Neuronal stem cell (in vitro differentiated cells): ENCODE measurements around the gene ELAC1.

Source experiments
- DNase-seq: peaks from one replicate; pipeline ENCODE4 v3.0.0-alpha.2; 2013; ENCODE audit warnings: low spot score
- H2AFZ ChIP-seq: one replicate; pipeline ENCODE4 v1.6.1; 2013; ENCODE audit warnings: mild to moderate bottlenecking, low read length, inconsistent platforms
- H2AK5ac ChIP-seq: 2 replicates; pipeline ENCODE4 v1.6.1; 2013; ENCODE audit warnings: low read depth, mild to moderate bottlenecking, inconsistent platforms, low read length, moderate library complexity, mixed read lengths
- H2BK120ac ChIP-seq: 2 replicates; pipeline ENCODE4 v1.6.1; 2013; ENCODE audit warnings: low read depth, mild to moderate bottlenecking, inconsistent platforms, low read length, moderate library complexity, mixed read lengths
- H2BK12ac ChIP-seq: one replicate; pipeline ENCODE4 v1.6.1; 2013; ENCODE audit warnings: low read length, inconsistent platforms
- H2BK15ac ChIP-seq: 2 replicates; pipeline ENCODE4 v1.6.1; 2013; ENCODE audit warnings: mild to moderate bottlenecking, low read length, inconsistent platforms, mixed read lengths
- H2BK5ac ChIP-seq: one replicate; pipeline ENCODE4 v1.6.1; 2013; ENCODE audit warnings: inconsistent platforms, mild to moderate bottlenecking, low read length, moderate library complexity
- H3K14ac ChIP-seq: one replicate; pipeline ENCODE4 v1.6.1; 2013; ENCODE audit warnings: low read length, inconsistent platforms
- H3K18ac ChIP-seq: 2 replicates; pipeline ENCODE4 v1.6.1; 2013; ENCODE audit warnings: low read length, inconsistent platforms
- H3K23ac ChIP-seq: 2 replicates; pipeline ENCODE4 v1.6.1; 2013; ENCODE audit warnings: low read depth, mild to moderate bottlenecking, mixed read lengths, low read length, inconsistent platforms; ENCODE audit not compliant: poor library complexity
- H3K27ac ChIP-seq: replicated peaks from 3 replicates; pipeline ENCODE4 v1.5.1; 2013; ENCODE audit warnings: low read length, inconsistent platforms
- H3K27me3 ChIP-seq, 3 experiments: 2 replicates each; pipeline ENCODE4 v1.6.1; 2013; ENCODE audit warnings: low read length in 3 of 3, mild to moderate bottlenecking in 2 of 3, inconsistent platforms in 1 of 3, low read depth in 1 of 3, mixed read lengths in 1 of 3, moderate library complexity in 1 of 3; ENCODE audit not compliant: control insufficient read depth in 3 of 3, insufficient read depth in 3 of 3
- H3K36me3 ChIP-seq, 2 donors: replicated peaks in 1 of 2; 2 replicates each; pipeline ENCODE4 v1.6.1; 2013; ENCODE audit warnings: low read length in 2 of 2; ENCODE audit not compliant: control insufficient read depth in 2 of 2, insufficient read depth in 2 of 2
- H3K4ac ChIP-seq: 2 replicates; pipeline ENCODE4 v1.6.1; 2013; ENCODE audit warnings: inconsistent platforms, mild to moderate bottlenecking, low read length, moderate library complexity
- H3K4me1 ChIP-seq, 2 donors: 1 replicate in 1 of 2; 2 replicates in 1 of 2; pipeline ENCODE4 v1.6.1; 2013; ENCODE audit warnings: low read length in 2 of 2, low read depth in 1 of 2; ENCODE audit not compliant: control insufficient read depth in 2 of 2, insufficient read depth in 1 of 2
- H3K4me2 ChIP-seq: one replicate; pipeline ENCODE4 v1.6.1; 2013; ENCODE audit warnings: mild to moderate bottlenecking, low read length, inconsistent platforms; ENCODE audit not compliant: insufficient read depth, poor library complexity, severe bottlenecking
- H3K4me3 ChIP-seq, 2 donors: 2 replicates each; pipeline ENCODE4 v1.5.1; 2013; ENCODE audit warnings: low read length in 2 of 2, mild to moderate bottlenecking in 2 of 2, inconsistent platforms in 1 of 2, moderate library complexity in 1 of 2
- H3K79me1 ChIP-seq: one replicate; pipeline ENCODE4 v1.6.1; 2013; ENCODE audit warnings: low read depth, mild to moderate bottlenecking, inconsistent platforms, low read length, moderate library complexity
- H3K9ac ChIP-seq: one replicate; pipeline ENCODE4 v1.6.1; 2013; ENCODE audit warnings: mild to moderate bottlenecking, low read depth, low read length, inconsistent platforms; ENCODE audit not compliant: poor library complexity
- H3K9me3 ChIP-seq, 2 donors: replicated peaks in 1 of 2; 2 replicates each; pipeline versions ENCODE3 to v1.6.1; 2013; ENCODE audit warnings: low read length in 2 of 2, mild to moderate bottlenecking in 2 of 2, inconsistent platforms in 1 of 2, low read depth in 1 of 2, mixed read lengths in 1 of 2, moderate library complexity in 1 of 2; ENCODE audit not compliant: control insufficient read depth in 2 of 2, insufficient read depth in 1 of 2
- H4K8ac ChIP-seq: one replicate; pipeline ENCODE4 v1.6.1; 2013; ENCODE audit warnings: low read depth, mild to moderate bottlenecking, inconsistent platforms, low read length, moderate library complexity
- H4K91ac ChIP-seq: one replicate; pipeline ENCODE4 v1.6.1; 2013; ENCODE audit warnings: low read length, low read depth, mild to moderate bottlenecking, inconsistent platforms; ENCODE audit not compliant: poor library complexity
- WGBS, 2 donors: extraction: QIAGEN DNeasy Blood & Tissue Kit; methylation state at CpG; one replicate each; pipeline ENCODE4 v1.1.7; 2013; ENCODE audit warnings: missing lambda C conversion rate in 2 of 2, mixed read lengths in 1 of 2; ENCODE audit not compliant: insufficient read length in 2 of 2, insufficient replicate concordance in 1 of 2; ENCODE audit errors: extremely low coverage in 2 of 2; 5-methylcytosine and 5-hydroxymethylcytosine counted together

The ELAC1 gene

GRCh38 chr18:50955253-50955652, 12.6 kb upstream of the ELAC1 start:
- Histone ChIP-seq H4K91ac (no peak overlapping the region), H2BK120ac (no peak overlapping the region), H2BK12ac (no peak overlapping the region), H4K8ac (no peak overlapping the region), H3K36me3 (no peaks in the 10 kb centered on the region), H3K4me1 (no peaks in the 10 kb centered on the region), H3K4me3 (no peak overlapping the region), H3K23ac (no peak overlapping the region), H2BK5ac (no peak overlapping the region), H3K79me1 (no peaks in the 10 kb centered on the region), H3K18ac (peak overlapping the region; percentile 60), H3K4me2 (no peak overlapping the region), H2AFZ (no peak overlapping the region), H2AK5ac (no peak overlapping the region), H3K14ac (no peak overlapping the region), H3K4ac (no peak overlapping the region), H3K27ac (no peak overlapping the region), H3K9me3 (no peaks in the 10 kb centered on the region), H2BK15ac (no peak overlapping the region), H3K27me3 (no peaks in the 10 kb centered on the region), H3K9ac (no peak overlapping the region)
- WGBS, 2 donors, result no CpG with 5 or more reads among the region's 4 CpGs
- no peak for DNase-seq

GRCh38 chr18:50956116-50956515, 11.7 kb upstream of the ELAC1 start:
- H3K4ac ChIP-seq, result no peak overlapping the region
- H3K79me1 ChIP-seq, result no peaks in the 10 kb centered on the region
- no peaks in the 10 kb centered on the region for H3K9me3 ChIP-seq
- no peak overlapping the region for H2BK12ac ChIP-seq
- no peak overlapping the region for H4K91ac ChIP-seq
- no peak overlapping the region for H3K4me3 ChIP-seq
- H2BK5ac ChIP-seq, result no peak overlapping the region
- H3K4me2 ChIP-seq, result no peak overlapping the region
- H2AK5ac ChIP-seq, result no peak overlapping the region
- no peak overlapping the region for H3K27ac ChIP-seq
- H3K14ac ChIP-seq, result no peak overlapping the region
- no peaks in the 10 kb centered on the region for H3K4me1 ChIP-seq
- no CpG with 5 or more reads among the region's 3 CpGs for WGBS, 2 donors
- H3K27me3 ChIP-seq, result no peaks in the 10 kb centered on the region
- no peak overlapping the region for H2BK15ac ChIP-seq
- no peak for DNase-seq
- H3K9ac ChIP-seq, result no peak overlapping the region
- no peaks in the 10 kb centered on the region for H3K36me3 ChIP-seq
- no peak overlapping the region for H3K18ac ChIP-seq
- H2BK120ac ChIP-seq, result no peak overlapping the region
- H2AFZ ChIP-seq, result no peak overlapping the region
- H3K23ac ChIP-seq, result no peak overlapping the region
- H4K8ac ChIP-seq, result no peak overlapping the region

- Histone ChIP-seq H4K91ac (no peak overlapping the region), H3K4me2 (no peak overlapping the region), H3K14ac (no peak overlapping the region), H3K9me3 (peaks cover 2 to 14% of the 10 kb centered on the region in 2 donors), H2AFZ (no peak overlapping the region), H3K36me3 (no peaks in the 10 kb centered on the region), H2BK120ac (no peak overlapping the region), H2BK12ac (no peak overlapping the region), H3K27me3 (no peaks in the 10 kb centered on the region), H3K18ac (no peak overlapping the region), H2BK15ac (no peak overlapping the region), H3K4me1 (no peaks in the 10 kb centered on the region), H3K4me3 (no peak overlapping the region), H3K4ac (no peak overlapping the region), H2AK5ac (no peak overlapping the region), H2BK5ac (no peak overlapping the region), H3K79me1 (no peaks in the 10 kb centered on the region), H3K9ac (no peak overlapping the region), H3K27ac (no peak overlapping the region), H4K8ac (no peak overlapping the region), H3K23ac (no peak overlapping the region)
- no CpG with 5 or more reads among the region's 1 CpG for WGBS, 2 donors
- DNase-seq, result no peak
Observed at GRCh38 chr18:50961974-50962373, 5.9 kb upstream of the ELAC1 start.

GRCh38 chr18:50969448-50969847, 1.6 kb downstream of the ELAC1 start:
- Histone ChIP-seq H3K4me3 (peak overlapping the region in 1 of 2 donors; percentile 79), H3K18ac (no peak overlapping the region)

More at GRCh38 chr18:50969448-50969847, 1.6 kb downstream of the ELAC1 start:
- Histone ChIP-seq H2BK12ac (no peak overlapping the region), H2BK15ac (no peak overlapping the region), H3K14ac (no peak overlapping the region), H3K9ac (no peak overlapping the region), H3K23ac (no peak overlapping the region), H2AFZ (no peak overlapping the region), H4K8ac (no peak overlapping the region), H2BK120ac (no peak overlapping the region), H3K9me3 (peaks cover 1 to 2% of the 10 kb centered on the region in 2 donors), H2AK5ac (no peak overlapping the region), H3K4me2 (no peak overlapping the region), H3K79me1 (no peaks in the 10 kb centered on the region), H2BK5ac (no peak overlapping the region), H3K4me1 (peaks cover 3 to 5% of the 10 kb centered on the region in 2 donors), H3K27me3 (no peaks in the 10 kb centered on the region), H3K27ac (no peak overlapping the region), H4K91ac (no peak overlapping the region), H3K4ac (no peak overlapping the region), H3K36me3 (peaks cover under 1 to 12% of the 10 kb centered on the region in 2 donors)
- no CpG with 5 or more reads among the region's 5 CpGs for WGBS, 2 donors
- no peak for DNase-seq
